GM12864 (cell line): ENCODE results near the gene BAIAP2.
"Not testable (repeated sequence)": the region's sequence is repeated elsewhere in the genome, so short reads cannot be mapped to it uniquely, and the experiment has no call there.

Source experiments
- DNase-seq: peaks from one replicate; pipeline ENCODE4 v3.0.0-alpha.2; 2011; ENCODE audit warnings: low read depth
- H3K4me3 ChIP-seq: 2 replicates; pipeline ENCODE4 v1.5.1; 2011; ENCODE audit warnings: mild to moderate bottlenecking, low read depth, low read length, control low read depth
- TF ChIP-seq, protein P1 (sequence below): IDR thresholded peaks from 2 replicates; pipeline ENCODE4 v1.5.1; 2011; ENCODE audit warnings: low read depth, mild to moderate bottlenecking, moderate library complexity, low read length, control low read depth, inconsistent platforms; ENCODE audit errors: missing control alignments

The BAIAP2 gene

DNA sequence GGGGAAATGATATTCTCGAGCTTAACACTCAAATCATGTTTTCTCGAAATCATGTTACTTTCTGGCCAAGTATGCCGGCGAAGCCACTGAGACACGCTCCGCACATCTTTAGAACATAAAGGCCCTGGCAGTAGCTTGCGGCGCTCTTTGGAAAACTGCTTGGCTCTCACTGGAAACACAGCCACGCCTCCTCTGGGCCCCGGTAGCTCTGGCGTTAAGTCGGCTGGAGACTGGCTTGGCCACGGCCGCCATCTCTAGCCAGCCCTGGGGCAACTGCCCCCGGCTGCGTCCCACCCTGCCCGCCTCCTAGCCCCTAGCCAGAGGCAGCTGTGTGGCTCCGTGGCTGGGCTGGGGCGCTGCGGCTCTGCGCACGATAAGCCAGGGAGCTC is 9.2 kb upstream of the BAIAP2 start:
- DNase-seq, result no peak
- TF ChIP-seq, protein P1, sequence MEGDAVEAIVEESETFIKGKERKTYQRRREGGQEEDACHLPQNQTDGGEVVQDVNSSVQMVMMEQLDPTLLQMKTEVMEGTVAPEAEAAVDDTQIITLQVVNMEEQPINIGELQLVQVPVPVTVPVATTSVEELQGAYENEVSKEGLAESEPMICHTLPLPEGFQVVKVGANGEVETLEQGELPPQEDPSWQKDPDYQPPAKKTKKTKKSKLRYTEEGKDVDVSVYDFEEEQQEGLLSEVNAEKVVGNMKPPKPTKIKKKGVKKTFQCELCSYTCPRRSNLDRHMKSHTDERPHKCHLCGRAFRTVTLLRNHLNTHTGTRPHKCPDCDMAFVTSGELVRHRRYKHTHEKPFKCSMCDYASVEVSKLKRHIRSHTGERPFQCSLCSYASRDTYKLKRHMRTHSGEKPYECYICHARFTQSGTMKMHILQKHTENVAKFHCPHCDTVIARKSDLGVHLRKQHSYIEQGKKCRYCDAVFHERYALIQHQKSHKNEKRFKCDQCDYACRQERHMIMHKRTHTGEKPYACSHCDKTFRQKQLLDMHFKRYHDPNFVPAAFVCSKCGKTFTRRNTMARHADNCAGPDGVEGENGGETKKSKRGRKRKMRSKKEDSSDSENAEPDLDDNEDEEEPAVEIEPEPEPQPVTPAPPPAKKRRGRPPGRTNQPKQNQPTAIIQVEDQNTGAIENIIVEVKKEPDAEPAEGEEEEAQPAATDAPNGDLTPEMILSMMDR, result no peak

DNA sequence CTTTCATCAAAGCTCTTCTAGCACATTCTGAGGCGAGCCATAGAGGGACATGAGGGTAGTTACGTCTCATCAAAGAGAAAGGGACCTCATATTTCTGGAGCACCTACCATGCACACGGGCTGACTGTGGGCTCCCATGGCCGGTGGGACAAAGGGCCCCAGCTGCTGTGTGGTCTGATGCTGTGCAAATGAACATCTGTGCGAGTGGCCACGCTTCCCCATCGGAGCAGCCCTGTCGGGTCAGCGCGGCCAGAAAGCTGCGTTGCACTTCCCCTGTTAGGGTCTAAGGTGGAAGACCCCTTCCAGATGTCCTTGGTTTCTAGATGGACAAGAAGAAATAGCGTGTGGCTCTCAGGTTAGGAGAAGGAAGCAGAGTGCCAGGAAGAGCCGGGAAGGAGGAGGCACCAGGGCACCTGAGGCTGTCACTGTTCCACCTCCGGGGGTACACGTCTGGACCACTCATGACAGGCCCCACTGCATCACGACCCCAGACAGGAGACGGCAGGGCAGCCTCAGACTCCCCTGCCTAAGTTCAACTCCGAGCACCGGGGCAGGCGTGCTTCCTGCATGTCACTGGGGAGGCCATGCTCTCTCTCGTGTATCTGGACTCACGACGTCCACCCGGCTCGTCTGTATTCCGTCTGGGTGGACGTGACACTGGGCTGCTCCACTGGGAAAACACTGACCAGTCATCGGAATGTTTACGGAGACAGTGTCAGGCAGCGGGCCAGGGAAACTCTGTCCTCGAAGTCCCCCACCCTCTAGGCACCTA is 8.5 kb upstream of the BAIAP2 start:
- no peak overlapping the region for H3K4me3 ChIP-seq
- TF ChIP-seq, protein P1, result no peak
- no peak for DNase-seq

More for the DNA sequence above, 9.2 kb upstream of the BAIAP2 start:
- H3K4me3 ChIP-seq, result no peak overlapping the region

DNA sequence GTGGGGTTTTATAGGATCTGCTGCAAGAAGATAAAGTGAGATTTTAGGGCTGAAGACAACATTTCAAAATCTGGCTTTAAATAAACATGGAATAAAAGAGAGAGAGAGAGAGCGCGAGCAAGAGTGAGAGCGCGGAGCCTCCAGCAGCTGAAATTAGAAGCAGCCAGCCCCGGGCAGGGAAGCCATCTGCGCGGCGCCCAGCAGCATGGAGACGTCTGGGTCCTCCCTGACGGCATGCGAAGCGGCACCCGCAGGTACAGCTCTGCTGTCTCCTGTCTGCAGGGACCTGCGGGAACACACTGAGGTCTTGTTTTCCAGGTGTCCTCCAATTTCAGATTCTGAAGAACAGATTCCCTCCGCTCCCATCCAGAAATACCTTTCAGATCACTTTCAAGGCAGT is 7.9 kb upstream of the BAIAP2 start:
- DNase-seq, result no peak
- no peak overlapping the region for H3K4me3 ChIP-seq
- TF ChIP-seq, protein P1, result no peak

DNA sequence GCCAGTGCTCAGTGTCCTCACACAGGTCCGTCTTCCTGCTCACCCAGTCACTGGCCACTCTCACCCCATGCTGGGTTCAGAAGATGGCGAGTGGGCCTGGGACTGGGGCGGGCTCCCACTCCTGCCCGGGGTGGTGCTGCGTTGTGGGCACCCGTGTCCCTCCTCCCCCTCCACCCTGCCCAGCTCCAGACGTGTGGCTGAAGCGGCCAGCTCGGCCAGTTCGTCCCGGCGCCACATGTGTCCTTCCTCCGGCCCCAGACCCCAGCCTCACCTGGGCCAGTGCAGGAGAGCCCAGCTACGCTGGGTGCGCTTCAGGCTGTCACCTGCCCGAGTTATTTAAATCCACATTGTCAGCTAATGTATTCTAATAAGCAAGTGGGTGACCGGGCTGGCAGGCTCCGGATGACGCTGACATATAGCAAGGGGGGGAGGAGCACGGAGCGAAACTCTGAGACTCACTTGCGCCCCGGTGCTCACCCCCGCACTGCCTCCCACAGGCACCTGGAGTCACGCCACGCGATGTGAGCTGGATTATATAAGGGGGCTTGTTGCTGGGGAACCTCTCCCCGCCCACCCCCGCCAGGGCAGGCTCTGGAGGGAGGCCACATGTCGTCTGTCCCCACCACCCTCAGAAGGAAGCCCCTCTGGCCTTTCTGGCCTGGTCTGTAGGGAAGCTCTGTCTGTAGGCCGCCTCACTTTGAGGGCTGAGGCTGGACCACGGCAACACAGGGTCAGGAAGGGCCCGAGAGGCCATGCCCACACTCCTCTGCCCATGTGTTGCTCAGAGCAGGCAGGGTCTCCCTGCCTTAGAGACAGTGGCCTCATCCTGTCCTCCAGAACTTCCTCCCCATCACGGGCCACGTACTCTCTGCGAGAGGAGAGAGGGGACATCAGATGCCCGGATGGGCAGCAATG is 7.1 kb upstream of the BAIAP2 start:
- no peak for DNase-seq
- TF ChIP-seq, protein P1, result no peak
- H3K4me3 ChIP-seq, result no peak overlapping the region

DNA sequence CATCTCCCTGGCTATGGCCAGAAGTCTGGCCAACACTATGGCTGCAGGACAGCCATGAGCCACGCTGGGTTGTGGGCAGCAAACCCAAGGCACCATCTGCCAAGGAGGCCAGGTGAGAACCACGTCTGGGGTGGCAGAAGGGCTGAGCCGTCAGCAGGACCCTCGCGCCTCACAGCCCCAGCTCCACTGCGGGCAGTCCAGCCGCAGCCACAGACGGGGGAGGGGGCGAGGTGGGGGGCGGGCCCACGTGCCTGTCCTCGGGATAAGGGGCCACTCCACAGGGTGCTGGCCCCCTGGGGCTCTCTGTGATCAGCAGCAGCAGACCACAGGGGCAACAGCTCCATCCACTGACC is 6.5 kb upstream of the BAIAP2 start:
- TF ChIP-seq, protein P1, result no peak
- no peak for DNase-seq
- no peak overlapping the region for H3K4me3 ChIP-seq

DNA sequence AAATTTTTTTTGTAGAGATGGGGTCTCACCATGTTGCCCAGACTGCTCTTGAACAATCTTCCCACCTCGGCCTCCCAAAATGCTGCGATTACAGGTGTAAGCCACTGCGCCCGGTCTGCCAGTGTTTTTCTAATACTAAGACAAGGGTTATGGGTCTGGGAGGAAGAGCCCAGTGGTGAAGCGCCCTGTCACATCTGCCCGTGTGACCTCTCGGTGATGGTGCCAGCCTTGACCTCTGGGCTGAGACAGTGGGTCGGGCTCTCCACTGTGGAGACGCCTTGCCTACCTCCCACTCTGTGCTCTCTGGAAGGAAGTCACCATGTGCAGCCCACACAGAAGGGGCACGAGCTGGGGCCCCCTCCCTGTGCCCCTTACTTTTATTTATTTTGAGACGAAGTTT is 5.1 kb upstream of the BAIAP2 start:
- no peak overlapping the region for H3K4me3 ChIP-seq
- TF ChIP-seq, protein P1, result no peak
- no peak for DNase-seq

DNA sequence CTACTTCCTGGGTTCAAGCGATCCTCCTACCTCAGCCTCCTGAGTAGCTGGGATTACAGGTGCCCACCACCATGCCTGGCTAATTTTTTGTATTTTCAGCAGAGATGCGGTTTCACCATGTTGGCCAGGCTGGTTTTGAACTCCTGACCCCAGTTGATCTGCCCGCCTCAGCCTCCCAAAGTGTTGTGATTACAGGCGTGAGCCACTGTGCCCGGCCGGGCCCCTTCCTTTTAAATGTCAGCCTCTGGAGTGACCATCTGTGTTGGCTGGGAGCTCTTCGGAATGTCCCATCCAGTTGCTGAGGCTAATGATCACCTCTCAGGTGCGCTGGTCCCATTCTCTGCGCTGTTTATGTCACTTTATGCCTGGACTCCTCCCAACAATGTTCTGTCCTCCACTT is 4.6 kb upstream of the BAIAP2 start:
- DNase-seq, H3K4me3 ChIP-seq: not testable (repeated sequence)
